Activated T-cell treated with anti-CD3 and anti-CD28 coated beads for 48 hours (primary cell): ENCODE measurements around the gene TMEM208.
A peak's percentile ranks its signal among the peaks of the same experiment; 100 is the strongest.

ENCODE experiments used
- DNase-seq: peaks from one replicate; pipeline ENCODE4 v3.0.0-alpha.2; 2020; ENCODE audit warnings: low read depth

The TMEM208 gene

DNA sequence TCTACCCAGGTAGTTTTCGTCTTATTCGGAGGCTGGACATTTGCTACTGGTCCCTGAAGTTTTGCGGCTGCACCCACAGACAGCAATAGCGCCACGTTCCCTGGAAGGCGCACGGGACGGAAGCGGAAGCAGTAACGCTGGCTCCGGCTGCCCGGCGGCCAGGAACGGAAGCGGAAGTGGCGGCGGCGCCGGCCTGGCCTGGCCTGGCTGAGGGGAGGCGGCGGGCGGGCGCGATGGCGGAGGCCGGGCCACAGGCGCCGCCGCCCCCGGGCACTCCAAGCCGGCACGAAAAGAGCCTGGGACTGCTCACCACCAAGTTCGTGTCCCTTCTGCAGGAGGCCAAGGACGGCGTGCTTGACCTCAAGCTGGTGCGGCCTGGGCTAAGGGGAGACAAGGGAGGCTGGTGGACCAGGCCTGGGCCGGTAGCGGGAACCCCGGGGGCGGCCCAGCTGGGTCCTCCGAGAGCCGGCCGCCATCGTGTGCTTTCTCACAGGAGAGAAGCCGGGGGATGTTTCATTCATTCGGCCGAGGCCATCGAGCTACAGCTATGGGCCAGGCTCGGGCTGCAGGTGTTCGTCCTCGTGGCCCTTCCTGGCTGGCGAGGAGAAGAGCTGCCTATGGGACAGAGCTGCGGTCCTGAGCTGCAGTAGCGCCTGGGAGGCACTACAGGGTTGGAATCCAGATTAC is 34.8 kb upstream of the TMEM208 start, which contains the start of gene E2F4:
Gene E2F4, plus strand, starts transcription at position 161 of the 687 bp plus-strand sequence. Its CDS starts 73 bp downstream, at position 234.
- DNase-seq = peak; percentile 90

DNA sequence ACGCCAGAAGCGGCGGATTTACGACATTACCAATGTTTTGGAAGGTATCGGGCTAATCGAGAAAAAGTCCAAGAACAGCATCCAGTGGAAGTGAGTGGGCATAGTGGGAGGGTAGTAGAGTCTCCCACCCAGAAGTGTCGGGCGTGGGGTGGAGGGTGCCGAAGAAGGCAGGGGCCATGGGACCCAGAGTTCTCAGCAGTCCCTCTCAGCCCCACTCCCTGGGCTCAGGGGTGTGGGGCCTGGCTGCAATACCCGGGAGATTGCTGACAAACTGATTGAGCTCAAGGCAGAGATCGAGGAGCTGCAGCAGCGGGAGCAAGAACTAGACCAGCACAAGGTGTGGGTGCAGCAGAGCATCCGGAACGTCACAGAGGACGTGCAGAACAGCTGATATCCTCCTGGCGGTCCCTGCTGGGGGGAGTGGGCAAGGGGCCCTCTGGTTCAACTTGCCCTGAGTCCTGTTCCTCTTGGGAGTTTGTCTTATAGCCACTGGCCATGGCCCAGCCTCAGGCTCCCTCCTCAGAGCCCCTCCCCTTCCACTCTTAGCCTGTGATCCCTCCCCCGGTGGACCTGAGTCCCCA is 34.1 kb upstream of the TMEM208 start:
- no peak for DNase-seq

DNA sequence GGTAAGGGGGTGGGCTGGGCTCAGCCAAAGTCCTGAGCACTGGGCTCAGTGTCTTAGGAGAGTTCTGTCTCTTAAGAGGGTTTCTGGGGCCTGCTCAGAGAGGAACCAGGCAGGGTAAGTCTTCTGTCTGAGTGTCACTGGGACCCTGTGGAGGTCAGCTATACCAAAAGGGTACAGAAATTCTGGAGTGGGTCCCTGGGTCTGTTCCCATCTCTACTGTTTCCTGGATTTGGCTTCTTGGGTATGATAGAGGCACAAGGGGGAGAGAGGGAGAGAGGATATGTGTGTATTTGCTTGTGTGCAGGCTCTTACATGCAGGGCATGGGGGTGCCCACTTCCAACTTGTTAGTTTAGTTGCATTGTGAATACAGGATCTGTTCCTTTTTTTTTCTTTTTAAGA is 33.4 kb upstream of the TMEM208 start:
- DNase-seq = no peak

DNA sequence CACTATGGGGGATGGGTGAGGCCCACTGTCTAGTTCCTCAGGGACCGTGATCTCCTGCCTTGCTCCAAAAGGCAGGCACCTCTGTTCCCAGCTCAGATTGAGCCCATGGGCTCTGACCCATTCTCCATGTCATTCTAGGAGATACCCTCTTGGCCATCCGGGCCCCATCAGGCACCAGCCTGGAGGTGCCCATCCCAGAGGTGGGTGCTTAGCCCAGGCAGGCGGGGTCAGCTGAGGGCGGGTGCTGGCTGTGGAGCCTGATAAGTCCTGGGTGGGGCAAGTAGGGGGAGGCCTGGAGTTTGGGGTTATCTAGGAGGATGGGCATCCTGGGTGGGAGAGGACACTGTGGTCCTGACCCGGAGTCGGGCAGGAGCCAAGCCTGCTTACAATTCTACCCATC is 32.7 kb upstream of the TMEM208 start:
- DNase-seq = no peak

DNA sequence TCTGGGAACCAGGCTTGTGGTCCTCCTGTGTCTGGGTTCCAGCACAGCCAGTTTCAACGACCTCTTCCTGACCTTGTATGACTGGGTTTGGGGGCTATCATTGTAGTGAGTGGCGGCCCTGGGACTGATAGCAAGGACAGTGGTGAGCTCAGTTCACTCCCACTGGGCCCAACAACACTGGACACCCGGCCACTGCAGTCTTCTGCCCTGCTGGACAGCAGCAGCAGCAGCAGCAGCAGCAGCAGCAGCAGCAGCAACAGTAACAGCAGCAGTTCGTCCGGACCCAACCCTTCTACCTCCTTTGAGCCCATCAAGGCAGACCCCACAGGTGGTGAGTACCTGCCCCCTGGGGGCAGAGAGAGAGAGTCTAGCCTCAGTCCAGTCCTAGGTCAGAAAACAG is 31.3 kb upstream of the TMEM208 start:
- no peak for DNase-seq

DNA sequence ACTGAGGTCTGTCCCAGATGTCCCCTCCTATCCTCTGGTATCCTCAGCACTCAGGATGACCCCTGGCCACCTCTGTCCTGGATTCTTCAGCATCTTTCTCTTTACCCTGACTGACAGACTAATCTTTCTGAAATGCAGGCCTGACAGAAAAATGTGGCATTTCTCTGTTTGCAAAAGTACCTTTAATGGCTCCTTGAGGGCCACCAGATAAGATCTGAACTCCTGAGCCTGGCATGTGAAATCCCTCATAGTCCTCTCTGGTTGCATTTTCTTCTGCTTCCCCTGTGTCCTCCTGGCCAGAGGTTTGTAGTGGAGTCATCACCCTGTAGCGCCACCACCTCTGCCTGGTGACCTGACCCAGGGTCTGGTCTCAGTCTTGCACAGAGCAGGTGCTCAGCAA is 30.0 kb upstream of the TMEM208 start:
- no peak for DNase-seq

DNA sequence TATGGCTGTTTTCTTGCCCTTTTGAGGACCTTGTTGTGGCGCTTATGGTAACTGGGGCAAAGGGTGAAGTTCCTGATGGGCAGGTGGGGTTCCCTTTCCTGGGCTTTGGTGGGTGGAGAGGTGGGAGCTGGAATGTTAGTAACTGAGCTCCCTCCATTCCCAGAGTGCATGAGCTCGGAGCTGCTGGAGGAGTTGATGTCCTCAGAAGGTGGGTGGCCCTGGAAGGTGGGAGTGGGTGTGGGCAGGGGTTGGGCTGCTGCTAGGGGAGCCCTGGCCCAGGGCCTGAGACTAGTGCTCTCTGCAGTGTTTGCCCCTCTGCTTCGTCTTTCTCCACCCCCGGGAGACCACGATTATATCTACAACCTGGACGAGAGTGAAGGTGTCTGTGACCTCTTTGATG is 29.2 kb upstream of the TMEM208 start:
- no peak for DNase-seq

DNA sequence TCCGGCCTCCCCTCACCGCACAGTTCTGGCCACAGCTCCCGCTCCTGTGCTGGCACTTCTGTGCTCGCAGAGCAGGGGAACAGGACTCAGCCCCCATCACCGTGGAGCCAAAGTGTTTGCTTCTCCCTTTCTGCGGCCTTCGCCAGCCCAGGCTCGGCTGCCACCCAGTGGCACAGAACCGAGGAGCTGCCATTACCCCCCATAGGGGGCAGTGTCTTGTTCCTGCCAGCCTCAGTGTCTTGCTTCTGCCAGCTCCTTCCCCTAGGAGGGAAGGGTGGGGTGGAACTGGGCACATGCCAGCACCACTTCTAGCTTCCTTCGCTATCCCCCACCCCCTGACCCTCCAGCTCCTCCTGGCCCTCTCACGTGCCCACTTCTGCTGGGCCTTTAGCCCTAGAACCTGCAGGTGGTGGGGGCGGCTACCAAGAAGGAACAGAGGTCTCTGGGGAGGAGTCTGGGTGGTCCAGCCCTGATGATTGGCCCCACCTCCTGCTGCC is 28.6 kb upstream of the TMEM208 start:
- DNase-seq = no peak

DNA sequence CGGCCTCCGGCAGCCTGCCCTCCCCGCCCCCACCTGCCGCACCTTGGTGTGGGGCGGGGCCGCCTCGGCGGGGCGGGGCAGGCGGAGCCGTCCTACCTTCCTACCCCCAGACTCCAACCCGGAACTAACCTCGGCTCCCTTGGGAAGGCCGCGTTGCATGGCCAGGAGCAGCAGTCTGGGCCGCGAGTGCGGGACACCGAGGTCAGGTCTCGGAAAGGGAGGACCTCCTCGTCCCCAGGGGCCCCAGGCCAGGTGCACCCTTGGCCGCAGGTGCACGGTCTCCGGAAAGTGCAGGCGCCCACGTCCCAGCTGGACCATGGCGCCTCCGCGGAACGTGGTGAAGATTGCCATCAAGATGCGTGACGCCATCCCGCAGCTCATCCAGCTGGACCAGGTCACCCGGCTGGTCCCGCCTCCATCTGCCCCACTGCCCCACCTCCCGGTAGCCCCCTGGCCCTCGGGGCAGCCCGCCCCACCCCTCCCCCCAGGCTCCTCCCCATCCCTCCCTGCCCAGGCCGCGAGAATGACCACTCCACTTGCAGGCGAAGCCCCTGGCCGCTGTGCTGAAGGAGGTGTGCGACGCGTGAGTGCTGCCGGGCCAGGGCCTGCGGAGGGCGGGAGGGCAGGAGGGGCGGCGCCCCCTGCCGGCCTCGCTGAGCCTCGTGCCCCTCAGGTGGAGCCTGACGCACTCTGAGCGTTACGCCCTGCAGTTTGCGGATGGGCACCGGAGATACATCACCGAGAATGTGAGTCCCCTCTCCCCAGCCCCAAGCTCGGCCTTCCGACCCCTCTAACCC is 27.7 kb upstream of the TMEM208 start, which contains the start of gene ELMO3:
Gene ELMO3, plus strand, starts transcription at position 121 of the 797 bp plus-strand sequence. Its CDS starts 196 bp downstream, at position 317.
- DNase-seq = no peak

DNA sequence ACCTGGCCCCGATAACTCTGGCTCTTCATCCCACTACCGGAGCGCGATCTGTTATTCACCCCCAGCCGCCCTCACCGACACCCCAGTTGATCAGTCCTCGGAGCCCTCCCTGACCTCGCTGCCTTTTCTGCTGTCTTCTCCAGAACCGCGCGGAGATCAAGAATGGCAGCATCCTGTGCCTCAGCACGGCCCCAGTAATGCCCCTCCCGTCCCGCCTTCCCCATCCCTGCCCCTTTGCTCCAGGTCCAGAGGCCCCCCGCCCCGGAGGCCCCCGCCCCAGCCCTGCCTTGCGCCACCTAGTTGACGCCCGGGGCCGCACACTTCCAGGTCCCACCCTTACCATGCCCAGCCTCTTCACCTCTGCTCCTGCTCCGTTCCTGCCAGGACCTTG is 27.1 kb upstream of the TMEM208 start:
- DNase-seq = no peak

DNA sequence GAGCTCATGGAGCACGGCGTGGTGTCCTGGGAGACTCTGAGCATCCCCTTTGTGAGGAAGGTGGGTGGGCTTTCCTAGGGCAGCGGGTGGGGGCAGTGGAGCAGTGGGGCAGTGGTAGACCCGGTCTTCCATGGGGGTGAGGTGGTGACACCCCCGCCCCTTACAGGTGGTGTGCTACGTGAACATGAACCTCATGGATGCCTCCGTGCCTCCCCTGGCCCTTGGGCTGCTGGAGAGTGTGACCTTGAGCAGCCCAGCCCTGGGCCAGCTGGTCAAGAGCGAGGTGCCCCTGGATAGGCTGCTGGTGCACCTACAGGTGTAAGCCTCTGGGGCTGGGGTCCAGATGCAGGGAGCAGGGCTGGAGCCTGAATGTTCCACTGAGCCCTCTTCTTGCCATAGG is 26.4 kb upstream of the TMEM208 start:
- DNase-seq = no peak

DNA sequence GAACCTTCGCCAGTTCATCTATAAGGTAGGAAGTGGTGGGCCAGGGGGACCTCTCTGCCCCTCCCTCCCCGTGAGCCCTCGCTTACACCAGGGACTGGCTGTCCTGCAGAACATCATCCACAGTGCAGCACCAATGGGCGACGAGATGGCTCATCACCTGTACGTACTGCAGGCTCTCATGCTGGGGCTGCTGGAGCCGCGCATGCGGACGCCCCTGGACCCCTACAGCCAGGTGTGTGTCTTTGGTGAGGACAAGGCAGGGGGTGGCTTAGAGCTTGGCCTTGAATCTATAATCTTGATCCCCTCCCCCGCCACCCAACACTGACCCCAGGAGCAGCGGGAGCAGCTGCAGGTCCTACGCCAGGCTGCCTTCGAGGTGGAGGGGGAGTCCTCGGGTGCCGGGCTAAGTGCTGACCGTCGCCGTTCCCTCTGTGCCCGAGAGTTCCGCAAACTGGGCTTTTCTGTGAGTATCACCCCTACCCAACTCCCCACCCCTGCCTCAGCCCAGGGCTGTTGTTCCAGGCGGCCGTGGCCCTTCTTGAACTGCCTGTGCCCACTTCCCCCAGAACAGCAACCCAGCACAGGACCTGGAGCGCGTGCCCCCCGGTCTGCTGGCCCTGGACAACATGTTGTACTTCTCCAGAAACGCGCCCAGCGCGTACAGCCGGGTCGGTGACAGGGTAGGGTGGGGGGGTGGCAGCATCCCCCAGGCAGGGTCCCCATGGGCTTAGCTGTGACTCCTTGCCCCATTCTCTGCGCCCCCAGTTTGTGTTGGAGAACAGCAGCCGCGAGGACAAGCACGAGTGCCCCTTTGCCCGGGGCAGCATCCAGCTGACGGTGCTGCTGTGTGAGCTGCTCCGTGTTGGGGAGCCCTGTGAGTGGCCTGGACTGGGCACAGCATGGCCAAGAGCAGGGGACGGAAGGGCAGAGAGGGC is 25.3 kb upstream of the TMEM208 start:
- DNase-seq = no peak

DNA sequence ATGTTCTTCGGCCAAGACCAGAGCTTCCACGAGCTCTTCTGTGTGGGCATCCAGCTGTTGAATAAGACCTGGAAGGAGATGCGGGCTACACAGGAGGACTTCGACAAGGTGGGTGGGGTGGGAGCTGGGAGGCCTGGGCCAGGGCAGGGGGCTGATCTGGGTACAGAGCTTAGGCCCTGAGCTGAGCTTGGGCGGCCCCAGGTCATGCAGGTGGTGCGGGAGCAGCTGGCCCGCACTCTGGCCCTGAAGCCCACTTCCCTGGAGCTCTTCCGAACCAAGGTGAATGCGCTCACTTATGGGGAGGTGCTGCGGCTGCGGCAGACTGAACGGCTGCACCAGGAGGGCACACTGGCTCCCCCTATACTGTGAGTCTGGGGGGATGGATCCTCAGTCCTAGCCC is 24.5 kb upstream of the TMEM208 start:
- DNase-seq = no peak

DNA sequence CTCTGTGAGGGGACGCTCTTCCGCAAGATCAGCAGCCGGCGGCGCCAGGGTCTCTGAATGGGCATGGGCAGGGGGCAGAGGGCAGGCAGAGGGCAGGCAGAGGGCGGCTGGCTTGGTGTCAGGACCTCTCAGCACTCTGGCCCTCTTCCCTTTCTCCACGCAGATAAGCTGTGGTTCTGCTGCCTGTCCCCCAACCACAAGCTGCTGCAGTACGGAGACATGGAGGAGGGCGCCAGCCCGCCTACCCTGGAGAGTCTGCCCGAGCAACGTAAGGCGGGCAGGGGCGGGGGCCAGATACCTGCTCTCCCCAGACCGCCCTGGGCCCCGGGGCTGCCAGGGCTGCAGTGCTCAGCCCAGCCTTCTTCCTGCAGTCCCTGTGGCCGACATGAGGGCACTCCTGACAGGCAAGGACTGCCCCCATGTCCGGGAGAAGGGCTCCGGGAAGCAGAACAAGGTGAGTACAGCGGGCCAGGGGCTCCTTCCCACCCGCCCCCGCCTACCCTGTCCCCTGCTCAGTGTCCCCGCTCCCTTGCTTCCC is 23.9 kb upstream of the TMEM208 start:
- no peak for DNase-seq

DNA sequence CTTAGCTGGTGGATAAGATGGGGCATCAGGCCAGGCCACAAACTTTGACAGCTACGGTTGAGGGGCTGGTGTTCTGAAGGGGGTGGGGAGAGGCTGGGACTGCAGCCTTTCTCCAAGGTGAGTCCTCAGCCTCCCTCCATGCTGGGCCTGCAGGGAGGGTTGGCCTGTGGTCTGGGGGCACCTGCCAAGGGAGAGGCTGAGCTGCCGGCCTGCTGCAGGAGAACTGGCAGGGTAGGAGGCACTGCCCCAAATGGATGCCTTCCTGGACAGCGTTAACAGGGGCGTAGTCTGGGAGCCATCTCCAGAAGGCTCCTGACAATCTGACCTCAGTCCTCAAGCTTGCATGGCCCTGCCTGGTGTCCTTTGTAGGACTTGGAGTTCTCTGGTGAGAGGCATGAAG is 22.9 kb upstream of the TMEM208 start:
- no peak for DNase-seq

DNA sequence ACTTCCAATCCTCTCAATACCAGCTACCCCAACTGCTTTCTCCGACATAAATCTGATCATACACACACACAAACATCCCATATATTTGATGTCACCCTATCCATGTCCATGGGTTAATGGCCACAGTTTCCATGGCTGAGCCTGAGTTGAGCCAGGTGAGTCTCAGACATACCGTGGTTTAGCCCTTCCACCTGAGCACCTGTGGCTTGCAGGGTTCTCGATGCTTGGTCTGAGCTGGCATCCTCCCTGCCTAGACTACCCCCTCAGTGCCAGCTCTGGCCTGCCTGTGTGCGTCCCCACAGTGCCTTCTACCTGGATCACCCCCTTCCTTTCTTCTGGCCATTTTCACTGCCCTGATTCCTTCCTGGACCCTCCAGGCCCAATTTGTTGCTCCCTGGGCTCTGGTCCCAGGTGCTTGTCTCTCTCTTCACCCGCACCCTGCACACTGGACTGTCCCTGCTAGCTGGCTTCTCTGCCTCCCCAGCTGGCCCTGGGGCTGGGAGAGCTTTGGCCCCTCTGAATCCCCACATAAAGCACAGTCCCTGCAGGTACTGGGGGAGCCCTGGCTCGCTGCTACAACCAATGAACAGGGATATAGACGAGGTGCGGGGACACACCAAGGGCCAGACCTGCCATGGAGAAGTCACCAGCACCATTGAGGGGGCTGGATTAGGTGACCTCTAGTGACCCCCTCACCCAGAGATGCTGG is 20.6 kb upstream of the TMEM208 start:
- no peak for DNase-seq

DNA sequence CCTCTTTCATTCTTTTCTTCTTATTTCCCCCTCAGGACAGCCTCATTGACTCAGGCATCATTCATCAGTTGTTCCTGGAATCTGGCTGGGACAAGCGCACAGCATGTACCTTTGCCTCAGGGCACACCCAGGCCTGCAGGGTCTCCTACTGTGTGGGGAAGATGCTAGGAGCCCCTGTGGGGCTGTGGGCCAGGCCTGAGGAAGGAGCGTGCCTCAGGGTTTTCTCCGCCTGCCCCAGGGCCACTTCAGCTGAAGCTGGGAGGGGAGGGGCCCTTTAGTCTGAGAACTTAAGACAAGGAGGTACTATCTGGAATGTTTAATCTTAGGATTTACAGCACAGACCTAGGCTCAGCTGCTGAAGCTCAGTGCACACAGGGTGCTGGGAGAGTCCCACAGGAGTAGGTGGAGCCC is 20.1 kb upstream of the TMEM208 start:
- DNase-seq = no peak

DNA sequence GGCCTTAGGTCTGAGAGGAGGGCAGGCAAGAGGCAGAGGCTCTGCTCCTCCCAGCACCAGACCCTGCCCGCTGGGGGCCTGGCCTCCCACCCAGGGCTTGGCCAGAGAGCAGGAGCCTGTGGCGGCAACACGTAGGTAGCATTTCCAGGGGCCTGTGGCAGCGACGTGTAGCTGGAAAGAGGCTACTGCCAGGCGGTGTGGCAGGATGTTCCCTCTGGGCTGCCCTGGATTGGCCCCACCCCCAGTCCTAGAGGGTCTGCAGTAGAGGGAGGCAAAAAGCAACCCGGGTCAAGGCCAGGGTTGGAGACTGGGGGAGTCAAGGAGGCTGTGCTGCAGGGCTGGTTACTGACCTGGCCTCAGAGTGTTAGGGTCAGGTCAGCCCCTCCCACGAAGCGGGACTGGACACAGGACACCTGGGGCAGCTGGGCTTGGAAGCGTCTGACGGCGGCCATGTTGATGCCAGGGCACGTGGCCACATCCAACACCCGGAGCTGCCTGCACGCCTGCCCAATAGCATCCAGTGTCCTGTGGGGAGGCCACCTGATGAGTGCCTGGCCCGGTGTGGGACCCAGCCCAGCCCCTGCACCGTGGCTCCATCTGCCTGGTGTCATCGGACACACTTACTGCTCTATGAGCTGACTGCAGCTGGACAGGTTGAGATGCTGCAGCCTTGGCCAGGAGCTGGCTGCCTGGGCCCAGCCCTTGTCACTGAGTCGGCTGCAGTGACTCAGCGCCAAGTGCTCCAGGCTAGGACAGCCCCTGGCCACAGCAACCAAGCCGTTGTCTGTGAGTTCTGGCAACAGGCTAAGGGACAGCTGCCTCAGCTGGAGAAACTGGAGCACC is 19.5 kb upstream of the TMEM208 start:
- no peak for DNase-seq

DNA sequence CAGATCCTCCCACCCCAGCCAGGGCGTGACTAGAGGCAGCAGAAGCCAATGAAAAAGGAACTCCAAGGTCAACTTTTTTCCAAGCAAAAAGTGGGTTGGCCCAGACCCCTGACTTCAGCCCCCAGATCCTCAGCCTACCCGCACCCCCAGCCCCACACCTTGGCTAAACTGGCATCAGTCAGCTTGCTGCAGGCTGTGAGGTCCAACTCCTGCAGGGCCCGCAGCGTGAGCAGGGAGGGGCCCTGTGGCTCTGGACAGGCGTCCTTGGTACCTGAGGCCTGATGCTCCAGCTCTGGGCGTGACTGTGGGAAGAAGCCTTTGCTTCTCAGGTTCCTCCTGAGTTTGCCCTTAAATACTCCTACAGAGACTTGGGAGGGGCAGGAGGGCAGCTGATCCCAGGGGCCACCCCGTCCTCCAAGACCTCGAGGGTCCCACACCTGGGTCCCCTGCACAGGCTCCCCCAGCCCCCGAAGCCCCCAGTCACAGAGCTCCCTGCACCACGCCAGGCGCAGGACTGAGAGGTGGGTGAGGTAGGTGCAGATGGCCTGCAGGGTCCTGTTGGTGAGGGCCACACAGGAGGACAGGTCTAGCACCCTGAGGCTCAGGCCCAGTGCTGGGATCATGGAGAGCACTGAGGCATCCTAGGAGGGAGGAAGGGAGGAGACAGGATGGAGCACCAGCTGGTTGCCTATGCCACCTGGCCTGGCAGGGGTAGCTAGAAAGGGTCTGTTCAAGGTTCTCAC is 18.6 kb upstream of the TMEM208 start:
- DNase-seq = no peak
